K562 (cell line): Measurements from ENCODE around the gene APOM. TPM values are rescaled to one million over a fixed set of nuclear protein-coding genes. Genes with fewer than 3 reads are reported as not detected.

Source experiments
- ATF4 ChIP-seq: fragments of 450-650 bp; formaldehyde crosslinking; IDR thresholded peaks from 2 replicates; pipeline ENCODE4 v1.4.0; 2022; ENCODE audit warnings: mild to moderate bottlenecking, moderate library complexity
- BACH1 ChIP-seq: fragments of 200-800 bp; sonication (Bioruptor generic); IDR thresholded peaks from 2 replicates; pipeline ENCODE4 v1.6.1; 2016; ENCODE audit warnings: missing genetic modification characterization, missing compliant biosample characterization
- CHD1 ChIP-seq: fragments of 200-600 bp; sonication (generic); IDR thresholded peaks from one replicate; pipeline ENCODE4 v1.6.1; 2012; ENCODE audit warnings: mild to moderate bottlenecking, moderate library complexity, low read length, inconsistent platforms
- IFI16 ChIP-seq: fragments of 250-450 bp; sonication (Bioruptor Pico); IDR thresholded peaks from 2 replicates; pipeline ENCODE4 v2.1.2; 2022; ENCODE audit warnings: mild to moderate bottlenecking, inconsistent platforms
- IRF2 ChIP-seq: sonication (generic); formaldehyde crosslinking; IDR thresholded peaks from 2 replicates; pipeline ENCODE4 v1.8.1; 2022; ENCODE audit warnings: mild to moderate bottlenecking, missing genetic modification reagents
- KHSRP ChIP-seq: fragments of 450-650 bp; IDR thresholded peaks from 2 replicates; pipeline ENCODE4 v1.6.1; 2017
- MCM7 ChIP-seq, 2 experiments: fragments of 450-650 bp; IDR thresholded peaks; 2 replicates each; pipeline ENCODE4 v1.6.1; 2016 to 2018
- NELFE ChIP-seq: IDR thresholded peaks from 2 replicates; pipeline ENCODE4 v1.6.1; 2011; ENCODE audit warnings: mild to moderate bottlenecking; ENCODE audit not compliant: insufficient read depth, insufficient read length
- OTX1 ChIP-seq: fragments of 450-650 bp; formaldehyde crosslinking; IDR thresholded peaks from 2 replicates; pipeline ENCODE4 v1.4.0; 2022; ENCODE audit warnings: mild to moderate bottlenecking
- SNAPC5 ChIP-seq: fragments of 250-450 bp; sonication (Bioruptor Pico); IDR thresholded peaks from 2 replicates; pipeline ENCODE4 v1.8.0; 2021; ENCODE audit warnings: moderate library complexity, mild to moderate bottlenecking, inconsistent platforms
- TAL1 ChIP-seq: fragments of 450-650 bp; IDR thresholded peaks from 2 replicates; pipeline ENCODE4 v1.6.1; 2016; ENCODE audit warnings: mild to moderate bottlenecking
- TFAP4 ChIP-seq: sonication (generic); formaldehyde crosslinking; IDR thresholded peaks from 2 replicates; pipeline ENCODE4 v1.8.0; 2022; ENCODE audit warnings: missing genetic modification reagents, mild to moderate bottlenecking, moderate library complexity, borderline replicate concordance
- TSC22D4 ChIP-seq: fragments of 450-650 bp; IDR thresholded peaks from 2 replicates; pipeline ENCODE4 v1.6.1; 2016; ENCODE audit warnings: missing genetic modification characterization, missing biosample characterization, control low read depth
- YBX1 ChIP-seq: fragments of 450-650 bp; IDR thresholded peaks from 2 replicates; pipeline ENCODE4 v1.7.1; 2016; ENCODE audit warnings: mild to moderate bottlenecking
- ZKSCAN8 ChIP-seq: fragments of 200-800 bp; sonication (Bioruptor generic); IDR thresholded peaks from 2 replicates; pipeline ENCODE4 v1.6.1; 2016; ENCODE audit warnings: missing genetic modification characterization, missing compliant biosample characterization
- ZNF766 ChIP-seq: fragments of 200-800 bp; sonication (Bioruptor generic); conservative IDR thresholded peaks from 2 replicates; pipeline ENCODE4 v1.6.1; 2016; ENCODE audit warnings: missing genetic modification characterization, missing compliant biosample characterization
- polyA plus RNA-seq, 8 experiments: library from polyadenylated mRNA; depleted of rRNA in 4 of 8; stranded (reverse) in 5 of 8; unstranded in 3 of 8; fragments of >200 nt; fragmentation: Nextera tagmentation in 2 of 8; fragmentation: Illumina TruSeq in 1 of 8; extraction: Ambion mirVana in 2 of 8; extraction: Trizol in 1 of 8; gene quantifications; 2 replicates each; pipeline versions ENCODE4 v1.2.1 to v1.2.3, GENCODE V29; 2011 to 2014; ENCODE audit warnings: inconsistent platforms in 1 of 8, missing spikeins in 1 of 8
- total RNA-seq, 7 experiments: library from RNA; depleted of rRNA in 6 of 7; stranded (reverse); fragments of >200 nt in 6 of 7; fragmentation: Illumina TruSeq in 2 of 7; extraction: Trizol in 2 of 7; gene quantifications; 2 replicates each; pipeline versions ENCODE4 v1.2.1 to v1.2.3, GENCODE V29; 2011 to 2021; ENCODE audit warnings: low replicate concordance in 1 of 7
- TF ChIP-seq, protein P1 (sequence below), 2 experiments: IDR thresholded peaks; 2 replicates each; pipeline ENCODE4 v1.6.1; 2011; ENCODE audit warnings: borderline replicate concordance in 1 of 2, control low read depth in 1 of 2, low read depth in 1 of 2, low read length in 1 of 2, mild to moderate bottlenecking in 1 of 2, mixed read lengths in 1 of 2, moderate library complexity in 1 of 2; ENCODE audit not compliant: insufficient read depth in 1 of 2, insufficient read length in 1 of 2, poor library complexity in 1 of 2, severe bottlenecking in 1 of 2; ENCODE audit errors: extremely low read depth in 1 of 2
- TF ChIP-seq, protein P2 (sequence below): conservative IDR thresholded peaks from 2 replicates; pipeline ENCODE4 v1.6.1; 2011; ENCODE audit warnings: low read depth, mild to moderate bottlenecking, low read length; ENCODE audit not compliant: control insufficient read depth
- TF ChIP-seq, protein P3 (sequence below), 2 experiments: fragments of 450-650 bp; IDR thresholded peaks; 2 replicates each; pipeline ENCODE4 v1.6.1; 2016
- TF ChIP-seq, protein P4 (sequence below): IDR thresholded peaks from 2 replicates; pipeline ENCODE4 v1.6.1; 2016; ENCODE audit warnings: missing genetic modification characterization, missing compliant biosample characterization

Gene APOM
- total and polyA plus RNA-seq, 9 of the 15 experiments (the other 6 are each of a cell fraction or from before 2014, with no cell fraction given) = 5.7 to 24.3 (median 10.4) TPM

DNA sequence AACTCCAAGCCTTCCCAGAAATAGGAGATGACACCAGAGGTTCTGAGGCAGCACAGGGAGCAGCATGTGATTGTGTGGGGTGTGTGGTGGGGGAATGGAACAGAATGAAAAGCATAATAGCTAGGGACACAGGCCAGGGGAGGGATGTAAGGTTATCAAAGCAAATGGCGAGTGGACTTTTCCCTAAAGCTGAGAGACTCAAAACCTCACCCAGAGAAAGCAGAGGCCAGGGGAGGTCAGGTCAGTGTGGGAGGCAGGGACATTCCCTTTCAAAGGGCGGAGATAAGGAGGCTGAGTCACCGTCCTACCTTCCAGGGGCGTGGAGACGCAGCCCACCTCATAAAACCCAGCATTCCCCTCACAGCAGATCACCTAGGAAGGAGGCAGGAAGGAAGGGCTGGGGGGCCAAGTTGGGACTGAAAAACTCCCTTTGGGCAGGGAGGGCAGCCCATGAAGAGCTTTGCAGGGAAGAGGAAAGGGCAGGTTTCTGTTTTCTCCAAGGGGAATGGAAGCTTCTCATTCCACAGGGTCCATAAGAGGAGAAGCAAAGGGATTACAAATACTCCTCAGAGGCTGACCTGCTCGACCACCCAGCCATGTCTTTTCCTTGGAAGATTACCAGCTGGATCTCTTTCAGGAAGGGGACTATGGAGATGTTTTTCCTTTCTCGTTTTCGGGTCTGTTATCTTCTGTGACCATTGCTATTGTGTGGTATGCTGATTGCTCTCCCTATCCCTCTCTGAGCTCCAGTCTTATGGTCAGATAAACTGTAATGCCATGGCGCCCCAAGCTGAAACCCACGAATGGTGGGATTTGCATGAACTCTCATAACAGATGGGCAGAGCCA is 34.8 kb downstream of the APOM start (continued):
- TF ChIP-seq, protein P1, sequence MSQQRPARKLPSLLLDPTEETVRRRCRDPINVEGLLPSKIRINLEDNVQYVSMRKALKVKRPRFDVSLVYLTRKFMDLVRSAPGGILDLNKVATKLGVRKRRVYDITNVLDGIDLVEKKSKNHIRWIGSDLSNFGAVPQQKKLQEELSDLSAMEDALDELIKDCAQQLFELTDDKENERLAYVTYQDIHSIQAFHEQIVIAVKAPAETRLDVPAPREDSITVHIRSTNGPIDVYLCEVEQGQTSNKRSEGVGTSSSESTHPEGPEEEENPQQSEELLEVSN (IDR thresholded peaks at IDR 0.05; ENCODE audit: borderline replicate concordance in 1 of 2, extremely low read depth in 1 of 2, insufficient read depth in 1 of 2, insufficient read length in 1 of 2, low read depth in 1 of 2, low read length in 1 of 2, poor library complexity in 1 of 2, severe bottlenecking in 1 of 2) = no peak
- 0 out of 2 replicates have a peak, but pooled peaks have one; percentile 47 for TF ChIP-seq KHSRP
- TF ChIP-seq, protein P2, sequence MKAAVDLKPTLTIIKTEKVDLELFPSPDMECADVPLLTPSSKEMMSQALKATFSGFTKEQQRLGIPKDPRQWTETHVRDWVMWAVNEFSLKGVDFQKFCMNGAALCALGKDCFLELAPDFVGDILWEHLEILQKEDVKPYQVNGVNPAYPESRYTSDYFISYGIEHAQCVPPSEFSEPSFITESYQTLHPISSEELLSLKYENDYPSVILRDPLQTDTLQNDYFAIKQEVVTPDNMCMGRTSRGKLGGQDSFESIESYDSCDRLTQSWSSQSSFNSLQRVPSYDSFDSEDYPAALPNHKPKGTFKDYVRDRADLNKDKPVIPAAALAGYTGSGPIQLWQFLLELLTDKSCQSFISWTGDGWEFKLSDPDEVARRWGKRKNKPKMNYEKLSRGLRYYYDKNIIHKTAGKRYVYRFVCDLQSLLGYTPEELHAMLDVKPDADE = no peak
- no peak for TF ChIP-seq IRF2 (CRISPR knock-in tag)
- no peak for TF ChIP-seq MCM7 (IDR thresholded peaks at IDR 0.05)
- TF ChIP-seq ZKSCAN8 (CRISPR knock-in tag) = no peak
- TF ChIP-seq NELFE = no peak
- TF ChIP-seq TAL1 = peak; percentile 91
- TF ChIP-seq OTX1 = peak; percentile 83
- TF ChIP-seq ATF4 (CRISPR knock-in tag) = no peak; the same call in 1 of the 2 replicates
- TF ChIP-seq, protein P3, sequence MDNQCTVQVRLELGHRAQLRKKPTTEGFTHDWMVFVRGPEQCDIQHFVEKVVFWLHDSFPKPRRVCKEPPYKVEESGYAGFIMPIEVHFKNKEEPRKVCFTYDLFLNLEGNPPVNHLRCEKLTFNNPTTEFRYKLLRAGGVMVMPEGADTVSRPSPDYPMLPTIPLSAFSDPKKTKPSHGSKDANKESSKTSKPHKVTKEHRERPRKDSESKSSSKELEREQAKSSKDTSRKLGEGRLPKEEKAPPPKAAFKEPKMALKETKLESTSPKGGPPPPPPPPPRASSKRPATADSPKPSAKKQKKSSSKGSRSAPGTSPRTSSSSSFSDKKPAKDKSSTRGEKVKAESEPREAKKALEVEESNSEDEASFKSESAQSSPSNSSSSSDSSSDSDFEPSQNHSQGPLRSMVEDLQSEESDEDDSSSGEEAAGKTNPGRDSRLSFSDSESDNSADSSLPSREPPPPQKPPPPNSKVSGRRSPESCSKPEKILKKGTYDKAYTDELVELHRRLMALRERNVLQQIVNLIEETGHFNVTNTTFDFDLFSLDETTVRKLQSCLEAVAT (IDR thresholded peaks at IDR 0.05) = peak; percentile 12 to 79; a peak in 2 of 4 replicates
- TF ChIP-seq YBX1 = no peak
- TF ChIP-seq TSC22D4 = no peak
- no peak for TF ChIP-seq CHD1
- TF ChIP-seq, protein P4, sequence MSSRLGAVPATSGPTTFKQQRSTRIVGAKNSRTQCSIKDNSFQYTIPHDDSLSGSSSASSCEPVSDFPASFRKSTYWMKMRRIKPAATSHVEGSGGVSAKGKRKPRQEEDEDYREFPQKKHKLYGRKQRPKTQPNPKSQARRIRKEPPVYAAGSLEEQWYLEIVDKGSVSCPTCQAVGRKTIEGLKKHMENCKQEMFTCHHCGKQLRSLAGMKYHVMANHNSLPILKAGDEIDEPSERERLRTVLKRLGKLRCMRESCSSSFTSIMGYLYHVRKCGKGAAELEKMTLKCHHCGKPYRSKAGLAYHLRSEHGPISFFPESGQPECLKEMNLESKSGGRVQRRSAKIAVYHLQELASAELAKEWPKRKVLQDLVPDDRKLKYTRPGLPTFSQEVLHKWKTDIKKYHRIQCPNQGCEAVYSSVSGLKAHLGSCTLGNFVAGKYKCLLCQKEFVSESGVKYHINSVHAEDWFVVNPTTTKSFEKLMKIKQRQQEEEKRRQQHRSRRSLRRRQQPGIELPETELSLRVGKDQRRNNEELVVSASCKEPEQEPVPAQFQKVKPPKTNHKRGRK (tag) = no peak
- peak; percentile 64; the same call in 1 of the 2 replicates for TF ChIP-seq TFAP4
- TF ChIP-seq IFI16 = no peak
- TF ChIP-seq SNAPC5 = no peak
- no peak for TF ChIP-seq BACH1 (tag)
- no peak for TF ChIP-seq ZNF766 (CRISPR knock-in tag)
